ENCODE measurements around the gene GFER.
A peak's percentile ranks its signal among the peaks of the same experiment; 100 is the strongest.

GFER gene

DNA sequence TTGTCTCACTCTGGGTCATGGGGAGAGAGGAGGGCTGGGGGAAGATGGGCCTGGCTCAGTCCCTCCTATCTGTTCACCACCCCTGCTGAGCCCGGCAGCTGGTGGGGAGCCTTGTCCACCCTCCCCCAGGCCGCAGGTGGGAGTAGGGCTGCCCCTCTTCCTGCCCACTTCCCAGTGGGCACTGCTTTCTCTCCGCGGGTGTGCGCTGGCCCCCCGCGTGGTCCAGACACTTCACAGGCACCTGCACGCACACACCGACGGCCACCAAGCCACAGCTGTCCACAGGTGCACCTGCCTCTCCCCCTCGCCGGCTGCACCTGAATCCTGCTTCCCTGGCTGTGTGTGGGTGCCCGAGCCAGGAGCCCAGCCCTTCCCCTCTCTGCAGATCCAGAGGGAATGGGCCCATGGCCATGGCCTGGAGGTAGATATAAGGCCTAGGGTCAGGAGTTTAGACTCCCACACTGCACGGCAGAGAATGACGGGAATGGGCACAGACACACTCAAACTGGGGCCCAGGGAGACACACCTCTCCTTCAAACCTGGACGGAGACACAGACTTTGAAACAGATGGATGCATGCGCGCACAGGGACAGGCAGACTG, 44.7 kb downstream of the GFER start:
- no peak for TF ChIP-seq CTCF (IDR thresholded peaks at IDR 0.05; ENCODE audit: unreplicated experiment in 3 of 3)
- Mint-ChIP-seq H3K27me3 (ENCODE audit: low read depth) (peaks cover 3% of the 10 kb centered on the region), H3K4me3 (peak overlapping the region; percentile 90 to 97 (median 94)), H3K27ac (peak overlapping the region; percentile 57 to 90 (median 86)), H3K4me1 (peaks cover 16% of the 10 kb centered on the region), H3K9me3 (no peaks in the 10 kb centered on the region), H3K36me3 (ENCODE audit: low read depth) (peaks cover 4% of the 10 kb centered on the region)

DNA sequence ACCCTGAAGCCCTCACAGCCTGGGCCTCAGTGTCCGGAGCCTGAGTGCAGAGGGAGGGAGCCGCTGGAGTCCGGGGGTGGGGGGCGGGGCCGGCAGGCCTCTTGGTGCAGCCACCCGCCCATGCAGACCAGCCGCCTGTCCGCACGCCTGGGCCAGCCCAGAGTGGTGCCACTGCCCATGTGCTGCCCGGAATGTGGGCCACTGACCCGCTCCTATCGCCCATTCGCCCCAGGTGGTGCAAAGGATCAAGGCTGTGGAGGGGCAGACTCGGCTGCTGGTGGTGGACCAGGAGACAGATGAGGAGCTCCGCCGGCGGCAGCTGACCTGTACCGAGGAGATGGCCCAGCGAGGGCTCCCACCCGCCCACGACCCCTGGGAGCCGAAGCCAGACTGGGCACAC, 45.4 kb downstream of the GFER start:
- Mint-ChIP-seq H3K36me3 (ENCODE audit: low read depth) (peaks cover 4% of the 10 kb centered on the region), H3K27me3 (ENCODE audit: low read depth) (peaks cover 3% of the 10 kb centered on the region), H3K9me3 (no peaks in the 10 kb centered on the region), H3K27ac (peak overlapping the region in 1 of 3 experiments; percentile 60), H3K4me3 (peak overlapping the region in 2 of 3 experiments; percentile 62 to 79), H3K4me1 (peaks cover 16% of the 10 kb centered on the region)
- no peak for TF ChIP-seq CTCF (IDR thresholded peaks at IDR 0.05; ENCODE audit: unreplicated experiment in 3 of 3)

GRCh38 chr16:2030036-2030435, 46.0 kb downstream of the GFER start:
- Mint-ChIP-seq H3K4me1 (peaks cover 18% of the 10 kb centered on the region), H3K4me3 (peak overlapping the region; percentile 62 to 79 (median 75))
- no peak for TF ChIP-seq CTCF (IDR thresholded peaks at IDR 0.05; ENCODE audit: unreplicated experiment in 3 of 3)

DNA sequence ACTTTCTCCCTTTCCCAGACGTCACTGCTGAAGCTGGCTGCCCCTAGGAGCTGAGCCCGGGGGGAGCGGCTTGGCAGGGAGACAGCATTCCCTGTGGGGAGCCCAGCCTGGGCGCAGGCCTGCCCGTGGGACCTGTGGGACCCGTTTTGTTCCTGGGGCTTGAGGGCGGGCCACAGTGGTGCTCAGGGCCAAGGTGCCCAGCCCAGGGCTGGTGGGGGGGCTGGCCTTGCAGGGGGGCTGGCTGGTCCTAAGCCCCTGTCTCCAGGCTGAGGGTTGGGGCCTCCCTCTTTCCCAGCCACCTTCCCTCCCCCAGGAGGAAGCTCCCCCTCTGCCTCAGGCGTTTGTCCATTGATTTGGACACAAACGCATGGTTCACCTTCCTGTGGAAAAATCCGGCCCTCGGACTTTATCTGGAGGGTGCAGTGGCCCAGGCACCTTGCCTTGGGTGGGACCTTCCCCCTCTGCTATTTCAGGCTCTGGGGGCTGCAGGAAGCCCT, 47.1 kb downstream of the GFER start:
- H3K4me3 Mint-ChIP-seq = no peak overlapping the region
- no peaks in the 10 kb centered on the region for H3K9me3 Mint-ChIP-seq
- H3K4me1 Mint-ChIP-seq = peaks cover 18% of the 10 kb centered on the region
- peak overlapping the region in 1 of 3 experiments; percentile 27 for H3K27ac Mint-ChIP-seq
- peaks cover 3% of the 10 kb centered on the region for H3K27me3 Mint-ChIP-seq (ENCODE audit: low read depth)
- H3K36me3 Mint-ChIP-seq (ENCODE audit: low read depth) = peaks cover 4% of the 10 kb centered on the region
- no peak for TF ChIP-seq CTCF (IDR thresholded peaks at IDR 0.05; ENCODE audit: unreplicated experiment in 3 of 3)

More at GRCh38 chr16:2030036-2030435, 46.0 kb downstream of the GFER start:
- Mint-ChIP-seq H3K27me3 (ENCODE audit: low read depth) (peaks cover 3% of the 10 kb centered on the region), H3K36me3 (ENCODE audit: low read depth) (peaks cover 4% of the 10 kb centered on the region), H3K27ac (peak overlapping the region in 1 of 3 experiments; percentile 42), H3K9me3 (no peaks in the 10 kb centered on the region)

GRCh38 chr16:2032285-2033056, 48.5 kb downstream of the GFER start:
- no peak for TF ChIP-seq CTCF (IDR thresholded peaks at IDR 0.05; ENCODE audit: unreplicated experiment in 3 of 3)
- peak overlapping the region; percentile 80 to 90 (median 81) for H3K27ac Mint-ChIP-seq
- H3K36me3 Mint-ChIP-seq (ENCODE audit: low read depth) = peaks cover 4% of the 10 kb centered on the region
- peaks cover 3% of the 10 kb centered on the region for H3K27me3 Mint-ChIP-seq (ENCODE audit: low read depth)
- no peaks in the 10 kb centered on the region for H3K9me3 Mint-ChIP-seq
- H3K4me1 Mint-ChIP-seq = peaks cover 19% of the 10 kb centered on the region
- H3K4me3 Mint-ChIP-seq = peak overlapping the region in 2 of 3 experiments; percentile 3 to 6
